NB4 (cell line): Measurements from ENCODE around the gene PDGFD.

Experiments
- CTCF ChIP-seq: IDR thresholded peaks from one replicate; pipeline ENCODE4 v1.5.1; 2012; ENCODE audit warnings: low read depth, low read length
- MAX ChIP-seq: IDR thresholded peaks from 2 replicates; pipeline ENCODE4 v1.6.1; 2011; ENCODE audit warnings: low read depth, low read length
- MYC ChIP-seq: IDR thresholded peaks from 2 replicates; pipeline ENCODE4 v1.6.1; 2011; ENCODE audit warnings: low read depth, low read length

DNA sequence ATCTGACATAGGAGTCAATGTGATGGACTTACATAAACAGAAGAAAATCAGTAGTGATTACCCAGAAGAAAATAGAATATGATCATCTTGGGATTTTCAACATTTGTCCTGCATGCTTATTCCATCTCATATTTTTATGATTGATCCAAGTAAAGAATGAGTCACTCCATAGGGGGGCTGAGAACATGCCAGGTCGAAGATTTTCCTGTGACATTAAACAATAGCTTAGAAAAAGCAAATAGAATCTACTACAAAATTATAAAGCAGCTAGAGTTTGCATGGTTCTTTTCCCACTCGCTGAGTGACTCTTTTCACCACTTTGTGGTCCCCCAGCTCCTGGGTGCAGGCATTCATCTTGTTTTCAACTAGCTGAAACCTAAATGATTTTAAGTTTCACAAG lies 71.2 kb downstream of the PDGFD start:
- TF ChIP-seq CTCF = no peak
- TF ChIP-seq MYC = no peak
- no peak for TF ChIP-seq MAX
